KMS-11 (cell line): Measurements from ENCODE around the gene TMEM208.

ENCODE experiments used
- H2AFZ ChIP-seq: fragments of 200-600 bp; sonication (generic); 2 replicates; pipeline ENCODE4 v1.6.1; 2016; ENCODE audit warnings: antibody characterized with exemption, mixed run types, low read depth
- H3K27ac ChIP-seq: fragments of 200-600 bp; sonication (generic); 2 replicates; pipeline ENCODE4 v1.6.1; 2016; ENCODE audit warnings: mild to moderate bottlenecking, mixed run types
- H3K27me3 ChIP-seq: fragments of 200-600 bp; sonication (generic); 2 replicates; pipeline ENCODE4 v1.6.1; 2017; ENCODE audit warnings: mild to moderate bottlenecking, low read depth, mixed run types, moderate library complexity; ENCODE audit not compliant: insufficient read depth
- H3K36me3 ChIP-seq: fragments of 200-600 bp; sonication (generic); 2 replicates; pipeline ENCODE4 v1.6.1; 2017; ENCODE audit warnings: mild to moderate bottlenecking, mixed run types; ENCODE audit not compliant: insufficient read depth
- H3K4me1 ChIP-seq: fragments of 200-600 bp; sonication (generic); 2 replicates; pipeline ENCODE4 v1.6.1; 2016; ENCODE audit warnings: mild to moderate bottlenecking, low read depth, mixed run types; ENCODE audit not compliant: poor library complexity, severe bottlenecking
- H3K4me2 ChIP-seq: fragments of 200-600 bp; sonication (generic); 2 replicates; pipeline ENCODE4 v1.7.0; 2016; ENCODE audit warnings: mild to moderate bottlenecking, mixed run types
- H3K4me3 ChIP-seq: fragments of 200-600 bp; sonication (generic); IDR thresholded peaks from 2 replicates; pipeline ENCODE4 v1.6.1; 2017; ENCODE audit warnings: low read depth, low read length, mixed read lengths; ENCODE audit not compliant: insufficient read depth
- H3K79me2 ChIP-seq: fragments of 200-600 bp; sonication (generic); 2 replicates; pipeline ENCODE4 v1.6.1; 2016; ENCODE audit warnings: low read depth, mixed run types; ENCODE audit not compliant: insufficient read depth
- H3K9ac ChIP-seq: fragments of 200-600 bp; sonication (generic); 2 replicates; pipeline ENCODE4 v1.6.1; 2016; ENCODE audit warnings: mild to moderate bottlenecking, mixed run types
- H4K20me1 ChIP-seq: fragments of 200-600 bp; sonication (generic); 2 replicates; pipeline ENCODE4 v1.6.1; 2016; ENCODE audit warnings: mild to moderate bottlenecking, mixed run types; ENCODE audit not compliant: insufficient read depth
- TF ChIP-seq, protein P1 (sequence below): fragments of 200-600 bp; sonication (generic); conservative IDR thresholded peaks from 2 replicates; pipeline ENCODE4 v1.6.1; 2017; ENCODE audit warnings: low read depth, mild to moderate bottlenecking, antibody characterized with exemption, low read length, moderate library complexity, mixed read lengths

TMEM208 gene

DNA sequence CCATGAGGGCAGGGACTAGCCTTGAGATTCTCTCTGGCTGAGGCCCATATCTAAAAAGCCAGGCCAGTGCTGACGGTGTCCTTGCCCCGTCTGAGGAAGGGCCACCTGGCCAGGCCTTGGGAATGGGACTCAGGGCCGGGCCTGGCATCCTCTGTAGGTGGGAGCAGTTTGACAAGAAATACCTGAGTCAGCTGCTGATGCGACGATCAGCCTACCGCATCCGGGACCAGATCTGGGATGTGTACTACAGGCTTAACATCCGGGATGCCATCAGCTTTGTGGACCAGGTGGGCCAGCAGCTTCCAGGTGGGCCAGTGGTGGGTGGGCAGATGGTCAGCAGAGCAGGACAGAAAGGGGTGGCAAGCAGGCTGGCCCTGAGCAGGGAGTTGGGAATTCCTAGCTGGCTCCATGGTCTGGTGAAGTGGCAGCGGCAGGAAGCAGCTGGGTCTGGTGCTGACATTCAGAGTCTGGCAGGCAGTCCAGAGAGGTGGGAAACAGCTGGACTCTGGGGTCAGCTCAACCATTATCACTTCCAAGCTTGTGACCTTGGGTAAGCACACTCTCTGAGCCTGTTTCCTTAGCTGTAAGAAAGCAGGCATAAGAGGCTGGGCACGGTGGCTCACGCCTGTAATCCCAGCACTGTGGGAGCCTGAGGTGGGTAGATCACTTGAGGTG is 31.4 kb downstream of the TMEM208 start:
- no peaks in the 10 kb centered on the region for H3K79me2 ChIP-seq
- H3K9ac ChIP-seq: no peak overlapping the region

DNA sequence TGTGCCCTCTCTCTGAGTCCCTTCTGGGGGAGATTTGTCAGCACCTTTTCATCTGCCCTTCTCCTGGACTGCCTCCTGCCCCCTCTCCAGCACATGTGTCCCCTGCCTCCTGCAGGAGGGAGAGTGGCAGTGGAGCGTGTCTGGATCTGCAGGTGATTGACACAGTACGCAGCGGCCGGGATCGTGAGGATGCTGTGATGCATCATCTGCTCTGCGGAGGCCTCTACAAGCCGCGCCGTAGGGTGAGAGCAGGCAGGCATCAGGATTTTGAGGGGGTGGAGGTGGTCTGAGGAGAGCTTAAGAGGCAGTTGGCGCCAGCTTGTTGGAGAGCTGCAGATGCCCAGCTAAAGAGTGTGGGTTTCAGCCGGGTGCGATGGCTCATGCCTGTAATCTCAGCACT is 32.8 kb downstream of the TMEM208 start:
- no peaks in the 10 kb centered on the region for H4K20me1 ChIP-seq
- H2AFZ ChIP-seq: no peak overlapping the region
- no peak overlapping the region for H3K27ac ChIP-seq
- no peaks in the 10 kb centered on the region for H3K79me2 ChIP-seq
- H3K4me1 ChIP-seq: peaks cover 12% of the 10 kb centered on the region
- TF ChIP-seq, protein P1, sequence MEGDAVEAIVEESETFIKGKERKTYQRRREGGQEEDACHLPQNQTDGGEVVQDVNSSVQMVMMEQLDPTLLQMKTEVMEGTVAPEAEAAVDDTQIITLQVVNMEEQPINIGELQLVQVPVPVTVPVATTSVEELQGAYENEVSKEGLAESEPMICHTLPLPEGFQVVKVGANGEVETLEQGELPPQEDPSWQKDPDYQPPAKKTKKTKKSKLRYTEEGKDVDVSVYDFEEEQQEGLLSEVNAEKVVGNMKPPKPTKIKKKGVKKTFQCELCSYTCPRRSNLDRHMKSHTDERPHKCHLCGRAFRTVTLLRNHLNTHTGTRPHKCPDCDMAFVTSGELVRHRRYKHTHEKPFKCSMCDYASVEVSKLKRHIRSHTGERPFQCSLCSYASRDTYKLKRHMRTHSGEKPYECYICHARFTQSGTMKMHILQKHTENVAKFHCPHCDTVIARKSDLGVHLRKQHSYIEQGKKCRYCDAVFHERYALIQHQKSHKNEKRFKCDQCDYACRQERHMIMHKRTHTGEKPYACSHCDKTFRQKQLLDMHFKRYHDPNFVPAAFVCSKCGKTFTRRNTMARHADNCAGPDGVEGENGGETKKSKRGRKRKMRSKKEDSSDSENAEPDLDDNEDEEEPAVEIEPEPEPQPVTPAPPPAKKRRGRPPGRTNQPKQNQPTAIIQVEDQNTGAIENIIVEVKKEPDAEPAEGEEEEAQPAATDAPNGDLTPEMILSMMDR: no peak
- H3K4me2 ChIP-seq: no peak overlapping the region
- H3K27me3 ChIP-seq: no peaks in the 10 kb centered on the region
- no peak overlapping the region for H3K9ac ChIP-seq
- H3K4me3 ChIP-seq: no peak overlapping the region
- H3K36me3 ChIP-seq: no peaks in the 10 kb centered on the region

More for the DNA sequence above, 31.4 kb downstream of the TMEM208 start:
- no peaks in the 10 kb centered on the region for H4K20me1 ChIP-seq
- H3K4me3 ChIP-seq: no peak overlapping the region
- H3K27me3 ChIP-seq: no peaks in the 10 kb centered on the region
- H3K4me1 ChIP-seq: peaks cover 12% of the 10 kb centered on the region
- no peaks in the 10 kb centered on the region for H3K36me3 ChIP-seq
- no peak overlapping the region for H2AFZ ChIP-seq
- H3K27ac ChIP-seq: no peak overlapping the region
- TF ChIP-seq, protein P1: no peak
- no peak overlapping the region for H3K4me2 ChIP-seq

DNA sequence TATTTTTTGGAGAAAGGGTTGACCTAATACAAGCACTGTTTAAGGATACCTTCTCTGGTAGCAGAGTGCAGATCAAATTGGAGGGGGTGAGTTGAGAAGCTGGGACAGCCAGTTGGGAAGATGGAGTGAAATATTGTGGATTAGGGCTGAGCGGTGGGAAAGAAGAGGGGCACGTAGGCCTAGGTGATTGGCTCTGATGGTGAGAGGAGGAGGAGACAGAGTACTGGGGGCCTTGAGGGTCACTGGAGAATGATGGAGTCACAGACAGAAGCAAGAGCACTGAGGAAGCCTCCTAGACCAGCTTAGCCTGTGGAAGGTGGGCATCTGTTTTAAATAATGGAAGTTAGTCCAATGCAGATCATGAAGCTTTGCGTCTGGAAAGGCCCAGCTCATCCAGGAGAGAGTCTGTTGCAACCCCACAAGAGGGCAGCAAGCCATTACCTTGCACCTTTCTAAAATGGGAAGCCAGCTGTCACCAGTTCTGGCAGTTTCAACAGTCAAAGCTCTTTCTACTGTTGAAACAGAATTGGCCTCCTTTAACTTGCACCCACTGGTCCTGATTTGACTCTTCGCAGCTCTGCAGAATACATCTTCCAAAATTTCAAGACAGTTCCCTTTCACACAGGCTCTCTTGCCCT is 33.6 kb downstream of the TMEM208 start:
- H3K79me2 ChIP-seq: no peaks in the 10 kb centered on the region
- no peak overlapping the region for H2AFZ ChIP-seq
- no peaks in the 10 kb centered on the region for H4K20me1 ChIP-seq
- H3K9ac ChIP-seq: no peak overlapping the region
- no peak overlapping the region for H3K4me3 ChIP-seq
- peaks cover 12% of the 10 kb centered on the region for H3K4me1 ChIP-seq
- 0 out of 2 replicates have a peak overlapping the region, but pooled peaks have one; percentile 7 for H3K4me2 ChIP-seq
- no peaks in the 10 kb centered on the region for H3K27me3 ChIP-seq
- TF ChIP-seq, protein P1: peak; percentile 62
- no peak overlapping the region for H3K27ac ChIP-seq
- H3K36me3 ChIP-seq: no peaks in the 10 kb centered on the region

DNA sequence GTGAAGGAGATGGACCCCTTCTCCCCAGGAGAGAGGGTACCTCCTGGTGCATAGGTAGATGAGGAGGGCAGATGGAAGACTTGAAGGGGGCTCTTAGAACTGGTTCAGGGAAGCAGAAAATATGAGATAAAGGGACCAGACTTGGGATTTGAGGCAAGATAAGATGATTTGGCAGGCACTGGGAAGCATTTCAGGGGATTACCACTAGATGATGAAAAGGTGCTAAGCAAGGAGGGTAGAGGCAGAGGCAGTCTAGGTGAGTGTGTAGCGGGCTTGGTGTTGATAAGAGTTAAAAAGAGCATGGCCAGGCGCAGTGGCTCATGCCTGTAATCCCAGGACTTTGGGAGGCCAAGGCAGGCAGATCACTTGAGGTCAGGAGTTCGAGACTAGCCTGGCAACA is 36.3 kb downstream of the TMEM208 start:
- H3K9ac ChIP-seq: no peak overlapping the region
- no peaks in the 10 kb centered on the region for H3K36me3 ChIP-seq
- TF ChIP-seq, protein P1: no peak
- H3K27me3 ChIP-seq: no peaks in the 10 kb centered on the region
- H3K79me2 ChIP-seq: no peaks in the 10 kb centered on the region
- H3K4me1 ChIP-seq: peaks cover 12% of the 10 kb centered on the region
- H3K27ac ChIP-seq: no peak overlapping the region
- no peak overlapping the region for H3K4me2 ChIP-seq
- no peak overlapping the region for H3K4me3 ChIP-seq
- no peak overlapping the region for H2AFZ ChIP-seq
- H4K20me1 ChIP-seq: no peaks in the 10 kb centered on the region
